ENCODE measurements around the gene USHBP1. TPM values are rescaled to one million over a fixed set of nuclear protein-coding genes. Genes with fewer than 3 reads are reported as not detected.

Gene USHBP1
- total RNA-seq, 6 experiments from 2014 or later: 0.81 to 3.6 (median 1.7) TPM

GRCh38 chr19:17309965-17310461, 45.5 kb upstream of the USHBP1 start:
- no peak for ATAC-seq
- Histone ChIP-seq H3K4me1 (peaks cover 0 to 20% (median 9%) of the 10 kb centered on the region in 4 donors), H3K27me3 (no peaks in the 10 kb centered on the region), H3K36me3 (peaks cover 0 to 13% (median 10%) of the 10 kb centered on the region in 4 donors), H3K4me3 (peak overlapping the region; percentile 73 to 84 (median 83)), H3K27ac (peak overlapping the region in 2 of 3 donors; percentile 38 to 42), H3K9me3 (no peaks in the 10 kb centered on the region)
- no peak for DNase-seq
- no peak for TF ChIP-seq POLR2A (IDR thresholded peaks at IDR 0.05)
- no peak for TF ChIP-seq CTCF (IDR thresholded peaks at IDR 0.05)
- intact Hi-C loops (cut with DNase I): no loop called here
- WGBS (ENCODE audit: insufficient coverage, low coverage, low lambda C conversion rate, missing lambda C conversion rate): 0% methylated on average over 17 of the region's 23 CpGs

GRCh38 chr19:17309198-17309964, 44.8 kb upstream of the USHBP1 start, which contains the start of gene DDA1:
Gene DDA1, plus strand, starts transcription at chr19:17309563. Its CDS starts 92 bp downstream, at chr19:17309655.
- Histone ChIP-seq H3K4me3 (peak within 1 kb of the TSS; percentile 73 to 84 (median 83)), H3K9me3 (no peaks in the 10 kb centered on the region), H3K4me1 (peaks cover 0 to 27% (median 12%) of the 10 kb centered on the region in 4 donors), H3K27ac (peak within 1 kb of the TSS in 2 of 3 donors; percentile 38 to 42), H3K27me3 (no peaks in the 10 kb centered on the region), H3K36me3 (peaks cover 0 to 8% (median 6%) of the 10 kb centered on the region in 4 donors)
- DNase-seq: peak; percentile 99 to 100 (median 99)
- intact Hi-C loops (cut with DNase I): no loop called here
- ATAC-seq: peak; percentile 77 to 87 (median 80)
- no peak for TF ChIP-seq CTCF (IDR thresholded peaks at IDR 0.05)
- TF ChIP-seq POLR2A (IDR thresholded peaks at IDR 0.05): peak; percentile 69
- under 1% methylated on average over 27 of the region's 46 CpGs for WGBS (ENCODE audit: insufficient coverage, low coverage, low lambda C conversion rate, missing lambda C conversion rate)

- Histone ChIP-seq H3K27me3 (no peaks in the 10 kb centered on the region), H3K9me3 (no peaks in the 10 kb centered on the region), H3K36me3 (no peaks in the 10 kb centered on the region), H3K4me1 (peaks cover 0 to 37% (median 18%) of the 10 kb centered on the region in 4 donors), H3K4me3 (no peak overlapping the region), H3K27ac (no peak overlapping the region)
- no peak for DNase-seq
- intact Hi-C loops (cut with DNase I): no loop called here
- no peak for ATAC-seq
- no peak for TF ChIP-seq POLR2A (IDR thresholded peaks at IDR 0.05)
- no peak for TF ChIP-seq CTCF (IDR thresholded peaks at IDR 0.05)
- WGBS (ENCODE audit: insufficient coverage, low coverage, low lambda C conversion rate, missing lambda C conversion rate): 82% methylated on average over 8 of the region's 8 CpGs
These were observed 43.4 kb upstream of the USHBP1 start for GRCh38 chr19:17307876-17308377.

- H3K4me1 ChIP-seq: peaks cover 0 to 41% (median 18%) of the 10 kb centered on the region in 4 donors
- TF ChIP-seq POLR2A (IDR thresholded peaks at IDR 0.05) (no peak), CTCF (IDR thresholded peaks at IDR 0.05) (no peak)
- H3K9me3 ChIP-seq: no peaks in the 10 kb centered on the region
- H3K4me3 ChIP-seq: peak overlapping the region; percentile 66 to 83 (median 77)
- no peaks in the 10 kb centered on the region for H3K27me3 ChIP-seq
- H3K27ac ChIP-seq: peak overlapping the region; percentile 80 to 94 (median 88)
- ATAC-seq: no peak
- DNase-seq: peak in 1 of 3 donors; percentile 68
- WGBS (ENCODE audit: insufficient coverage, low coverage, low lambda C conversion rate, missing lambda C conversion rate): 6% methylated on average over 7 of the region's 28 CpGs
- intact Hi-C loops (cut with DNase I): no loop called here
- no peaks in the 10 kb centered on the region for H3K36me3 ChIP-seq
These were observed 41.8 kb upstream of the USHBP1 start for GRCh38 chr19:17306285-17306714.

Measured in right lobe of liver (tissue), 6 donors.